Liver (tissue), 3 donors: ENCODE results near the gene SLC15A2.
"Not testable (repeated sequence)": the region's sequence is repeated elsewhere in the genome, so short reads cannot be mapped to it uniquely, and the experiment has no call there.

ENCODE experiments used
- ATF3 ChIP-seq: IDR thresholded peaks from 2 replicates; pipeline ENCODE4 v1.6.1; 2016; ENCODE audit warnings: antibody characterized with exemption
- FOXA2 ChIP-seq: IDR thresholded peaks from 2 replicates; pipeline ENCODE4 v1.6.1; 2016; ENCODE audit warnings: antibody characterized with exemption
- GABPA ChIP-seq, 2 donors: IDR thresholded peaks in 1 of 2; conservative IDR thresholded peaks in 1 of 2; 2 replicates each; pipeline ENCODE4 v1.6.1; 2016; ENCODE audit warnings: antibody characterized with exemption in 2 of 2, mild to moderate bottlenecking in 1 of 2, moderate library complexity in 1 of 2
- MAX ChIP-seq: IDR thresholded peaks from 2 replicates; pipeline ENCODE4 v1.6.1; 2016; ENCODE audit warnings: antibody characterized with exemption
- RAD21 ChIP-seq, 2 donors: IDR thresholded peaks; 2 replicates each; pipeline ENCODE4 v1.6.1; 2016; ENCODE audit warnings: antibody characterized with exemption in 2 of 2, mild to moderate bottlenecking in 2 of 2
- SP1 ChIP-seq: IDR thresholded peaks from 2 replicates; pipeline ENCODE4 v1.6.1; 2018; ENCODE audit warnings: antibody characterized with exemption, mild to moderate bottlenecking
- YY1 ChIP-seq: IDR thresholded peaks from 2 replicates; pipeline ENCODE4 v1.6.1; 2016; ENCODE audit warnings: antibody characterized with exemption, mild to moderate bottlenecking
- ZBTB33 ChIP-seq: IDR thresholded peaks from 2 replicates; pipeline ENCODE4 v1.6.1; 2016; ENCODE audit warnings: antibody characterized with exemption
- TF ChIP-seq, protein P1 (sequence below): fragments of 150-350 bp; IDR thresholded peaks from 2 replicates; pipeline ENCODE4 v1.5.1; 2017; ENCODE audit warnings: improper control_type of control experiment, low read depth, low read length; ENCODE audit not compliant: missing input control
- donor health status: healthy.
- donor health status: healthy.

GRCh38 chr3:121938141-121938855, 44.1 kb downstream of the SLC15A2 start:
- TF ChIP-seq ZBTB33; ATF3; GABPA (IDR thresholded peaks at IDR 0.05 in 1 of 2, conservative IDR thresholded peaks at IDR 0.05 in 1 of 2); RAD21 (IDR thresholded peaks at IDR 0.05); FOXA2; YY1; MAX; SP1: not testable (repeated sequence)
- TF ChIP-seq, protein P1, sequence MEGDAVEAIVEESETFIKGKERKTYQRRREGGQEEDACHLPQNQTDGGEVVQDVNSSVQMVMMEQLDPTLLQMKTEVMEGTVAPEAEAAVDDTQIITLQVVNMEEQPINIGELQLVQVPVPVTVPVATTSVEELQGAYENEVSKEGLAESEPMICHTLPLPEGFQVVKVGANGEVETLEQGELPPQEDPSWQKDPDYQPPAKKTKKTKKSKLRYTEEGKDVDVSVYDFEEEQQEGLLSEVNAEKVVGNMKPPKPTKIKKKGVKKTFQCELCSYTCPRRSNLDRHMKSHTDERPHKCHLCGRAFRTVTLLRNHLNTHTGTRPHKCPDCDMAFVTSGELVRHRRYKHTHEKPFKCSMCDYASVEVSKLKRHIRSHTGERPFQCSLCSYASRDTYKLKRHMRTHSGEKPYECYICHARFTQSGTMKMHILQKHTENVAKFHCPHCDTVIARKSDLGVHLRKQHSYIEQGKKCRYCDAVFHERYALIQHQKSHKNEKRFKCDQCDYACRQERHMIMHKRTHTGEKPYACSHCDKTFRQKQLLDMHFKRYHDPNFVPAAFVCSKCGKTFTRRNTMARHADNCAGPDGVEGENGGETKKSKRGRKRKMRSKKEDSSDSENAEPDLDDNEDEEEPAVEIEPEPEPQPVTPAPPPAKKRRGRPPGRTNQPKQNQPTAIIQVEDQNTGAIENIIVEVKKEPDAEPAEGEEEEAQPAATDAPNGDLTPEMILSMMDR = not testable (repeated sequence)
